ENCODE results near the gene CSE1L.
"Not testable (repeated sequence)": the region's sequence is repeated elsewhere in the genome, so short reads cannot be mapped to it uniquely, and the experiment has no call there.

Gene CSE1L

DNA sequence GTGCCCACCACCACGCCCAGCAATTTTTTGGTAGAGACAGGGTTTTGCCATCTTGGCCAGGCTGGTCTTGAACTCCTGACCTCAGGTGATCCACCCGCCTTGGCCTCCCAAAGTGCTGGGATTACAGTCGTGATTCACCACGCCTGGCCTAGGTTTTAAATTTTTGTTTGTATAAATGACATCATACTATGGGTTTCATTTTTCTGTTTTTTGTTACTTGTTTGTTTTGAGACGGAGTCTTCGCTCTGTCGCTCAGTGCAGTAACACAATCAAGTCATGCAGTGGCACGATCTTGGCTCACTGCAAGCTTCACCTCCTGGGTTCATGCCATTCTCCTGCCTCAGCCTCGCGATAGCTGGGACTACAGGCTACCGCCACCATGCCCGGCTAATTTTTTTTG lies 36.2 kb downstream of the CSE1L start:
- not testable (repeated sequence) for DNase-seq

- no peak for DNase-seq
These were observed 45.0 kb downstream of the CSE1L start for GRCh38 chr20:49091104-49091503.

GRCh38 chr20:49091762-49092161 lies 45.6 kb downstream of the CSE1L start:
- no peak for DNase-seq

DNA sequence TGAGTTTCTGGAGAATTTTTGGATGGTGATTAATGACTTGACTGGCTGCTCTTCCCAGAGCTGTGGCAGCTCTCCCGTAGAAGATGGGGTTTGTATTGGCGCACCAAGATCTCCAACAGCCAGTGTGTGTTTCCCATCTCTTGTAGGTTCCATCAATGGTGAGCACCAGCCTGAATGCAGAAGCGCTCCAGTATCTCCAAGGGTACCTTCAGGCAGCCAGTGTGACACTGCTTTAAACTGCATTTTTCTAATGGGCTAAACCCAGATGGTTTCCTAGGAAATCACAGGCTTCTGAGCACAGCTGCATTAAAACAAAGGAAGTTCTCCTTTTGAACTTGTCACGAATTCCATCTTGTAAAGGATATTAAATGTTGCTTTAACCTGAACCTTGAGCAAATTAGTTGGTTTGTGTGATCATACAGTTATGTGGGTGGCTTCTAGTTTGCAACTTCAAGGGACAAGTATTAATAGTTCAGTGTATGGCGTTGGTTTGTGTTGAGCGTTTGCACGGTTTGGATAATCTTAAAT lies 50.2 kb downstream of the CSE1L start:
- DNase-seq = no peak

DNA sequence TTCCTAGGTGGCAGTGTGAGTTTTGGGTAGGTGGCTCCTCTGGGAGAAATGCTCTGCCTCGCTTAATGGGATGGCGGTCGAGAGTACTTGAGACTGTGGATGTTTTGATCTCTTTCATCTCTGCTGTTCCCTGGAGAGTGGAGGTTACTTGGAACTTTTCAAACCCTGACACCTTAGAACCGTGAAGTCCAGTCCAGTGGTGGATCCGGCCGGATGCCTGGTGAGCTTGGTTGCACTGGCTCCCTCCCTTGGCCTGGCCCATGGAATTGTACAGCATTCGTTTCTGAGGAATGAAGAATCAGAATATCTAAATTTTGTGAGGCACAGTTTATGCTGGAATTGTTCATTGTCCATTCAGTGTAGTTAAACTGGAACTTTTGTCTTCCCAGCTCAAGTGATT lies 51.0 kb downstream of the CSE1L start:
- DNase-seq = no peak

DNA sequence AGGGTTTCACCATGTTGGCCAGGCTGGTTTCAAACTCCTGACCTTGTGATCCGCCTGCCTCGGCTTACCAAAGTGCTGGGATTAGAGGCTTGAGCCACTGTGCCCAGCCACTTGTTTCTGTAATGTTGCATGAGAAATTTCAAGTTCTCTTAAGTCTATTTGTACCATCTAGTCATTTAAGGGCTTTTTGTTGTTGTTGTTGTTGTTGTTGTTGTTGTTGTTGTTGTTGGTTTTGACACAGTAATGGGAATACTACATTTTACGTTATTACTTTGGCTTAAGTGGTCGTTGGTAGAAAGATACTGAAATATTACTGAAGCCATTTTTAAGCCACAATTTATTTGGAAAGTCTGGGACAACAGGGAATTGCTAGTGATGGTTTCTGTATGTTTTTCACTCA lies 52.0 kb downstream of the CSE1L start:
- DNase-seq = no peak

DNA sequence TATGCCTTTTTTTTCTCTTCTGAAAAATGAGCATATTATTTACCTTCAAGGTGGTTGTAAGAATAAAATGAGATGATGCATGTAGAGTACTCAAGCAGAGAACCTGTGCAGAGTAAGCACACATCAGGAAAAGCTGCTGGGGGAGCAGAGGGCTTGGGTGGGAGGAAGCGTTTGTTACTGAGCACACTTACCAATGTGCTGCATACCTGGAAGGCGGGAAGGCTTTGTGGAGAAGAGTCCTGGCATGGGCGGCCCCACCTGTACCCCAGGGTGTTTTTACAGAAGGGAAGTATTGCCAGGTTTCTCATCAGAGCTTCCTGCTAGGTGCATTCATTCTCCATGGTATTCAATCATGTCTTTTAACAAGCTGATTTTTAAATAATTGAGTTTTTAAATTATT lies 52.9 kb downstream of the CSE1L start:
- DNase-seq = no peak

GRCh38 chr20:49100292-49100691 lies 54.2 kb downstream of the CSE1L start:
- DNase-seq = not testable (repeated sequence)

DNA sequence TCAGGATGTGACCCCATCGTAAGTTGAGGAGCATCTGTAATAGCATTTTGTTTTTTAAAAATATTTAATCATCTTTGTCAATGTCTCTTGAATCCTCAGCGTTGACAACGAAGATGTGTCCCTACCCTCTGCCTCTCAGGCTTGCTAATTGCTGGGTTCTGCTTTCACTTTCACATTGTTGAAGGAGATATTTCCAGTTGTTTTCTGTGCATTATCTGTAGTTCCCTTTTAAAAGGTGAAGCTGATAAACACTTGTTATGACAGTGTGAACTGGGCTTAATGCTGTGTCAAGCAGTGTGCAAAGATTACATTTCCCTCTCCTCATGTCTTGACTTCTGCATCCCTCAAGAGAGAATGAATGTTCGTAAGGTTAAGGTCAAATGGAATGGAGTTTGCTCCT lies 54.9 kb downstream of the CSE1L start:
- no peak for DNase-seq

DNA sequence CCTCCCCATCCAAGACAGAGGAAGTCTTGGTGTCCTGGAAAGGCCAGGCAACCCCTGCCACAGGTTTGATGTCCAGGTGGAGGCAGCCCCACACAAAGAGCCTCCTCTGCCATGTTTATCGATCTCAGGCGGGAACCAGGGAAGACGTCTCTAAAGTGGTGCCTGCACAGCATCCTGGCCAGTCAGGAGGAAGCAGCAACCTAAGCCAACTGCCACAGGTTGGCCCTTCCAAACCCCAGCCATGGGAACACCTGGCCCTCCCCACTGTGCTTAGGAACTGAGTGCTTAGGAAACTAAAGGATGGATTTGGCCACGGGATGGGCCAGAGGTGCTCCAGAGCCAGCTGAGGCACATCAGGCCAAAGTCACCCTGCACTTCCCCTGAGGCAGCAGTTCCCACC lies 56.9 kb downstream of the CSE1L start:
- no peak for DNase-seq

GRCh38 chr20:49103647-49104364 lies 57.7 kb downstream of the CSE1L start:
- no peak for DNase-seq

DNA sequence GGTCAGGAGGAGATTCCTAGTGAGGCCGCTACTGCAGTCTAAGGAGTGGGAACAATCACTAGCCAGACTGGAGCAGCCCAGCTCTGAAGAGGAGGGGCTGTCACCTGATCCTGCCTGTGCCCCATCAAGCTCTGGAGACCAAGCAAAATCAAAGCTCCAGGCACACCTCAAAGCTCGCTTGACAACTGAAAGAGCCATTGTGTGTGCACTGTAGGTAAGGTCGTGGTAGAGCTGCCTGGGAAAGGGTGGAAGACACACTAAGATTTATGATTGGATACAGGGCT lies 58.2 kb downstream of the CSE1L start:
- no peak for DNase-seq

DNA sequence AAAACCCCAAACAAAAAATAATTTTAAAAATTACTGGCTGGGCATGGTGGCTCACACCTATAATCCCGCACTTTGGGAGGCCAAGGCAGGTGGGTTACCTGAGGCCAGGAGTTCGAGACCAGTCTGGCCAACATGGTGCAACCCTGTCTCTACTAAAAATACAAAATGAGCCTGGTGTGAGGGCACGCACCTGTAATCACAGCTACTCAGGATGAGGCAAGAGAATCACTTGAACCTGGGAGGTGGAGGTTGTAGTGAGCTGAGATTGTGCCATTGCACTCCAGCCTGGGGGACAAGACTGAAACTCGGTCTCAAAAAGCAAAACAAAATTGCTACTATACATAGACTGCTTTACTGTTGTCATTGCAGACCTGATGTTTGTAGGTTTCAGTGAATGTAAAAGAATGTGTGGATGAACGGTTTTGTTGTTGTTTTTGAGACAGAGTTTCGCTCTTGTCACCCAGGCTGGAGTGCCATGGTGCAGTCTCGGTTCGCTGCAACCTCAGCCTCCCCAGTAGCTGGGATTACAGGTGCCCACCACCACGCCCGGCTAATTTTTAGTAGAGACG lies 59.0 kb downstream of the CSE1L start:
- not testable (repeated sequence) for DNase-seq

GRCh38 chr20:49106328-49106727 lies 60.2 kb downstream of the CSE1L start:
- no peak for DNase-seq

DNA sequence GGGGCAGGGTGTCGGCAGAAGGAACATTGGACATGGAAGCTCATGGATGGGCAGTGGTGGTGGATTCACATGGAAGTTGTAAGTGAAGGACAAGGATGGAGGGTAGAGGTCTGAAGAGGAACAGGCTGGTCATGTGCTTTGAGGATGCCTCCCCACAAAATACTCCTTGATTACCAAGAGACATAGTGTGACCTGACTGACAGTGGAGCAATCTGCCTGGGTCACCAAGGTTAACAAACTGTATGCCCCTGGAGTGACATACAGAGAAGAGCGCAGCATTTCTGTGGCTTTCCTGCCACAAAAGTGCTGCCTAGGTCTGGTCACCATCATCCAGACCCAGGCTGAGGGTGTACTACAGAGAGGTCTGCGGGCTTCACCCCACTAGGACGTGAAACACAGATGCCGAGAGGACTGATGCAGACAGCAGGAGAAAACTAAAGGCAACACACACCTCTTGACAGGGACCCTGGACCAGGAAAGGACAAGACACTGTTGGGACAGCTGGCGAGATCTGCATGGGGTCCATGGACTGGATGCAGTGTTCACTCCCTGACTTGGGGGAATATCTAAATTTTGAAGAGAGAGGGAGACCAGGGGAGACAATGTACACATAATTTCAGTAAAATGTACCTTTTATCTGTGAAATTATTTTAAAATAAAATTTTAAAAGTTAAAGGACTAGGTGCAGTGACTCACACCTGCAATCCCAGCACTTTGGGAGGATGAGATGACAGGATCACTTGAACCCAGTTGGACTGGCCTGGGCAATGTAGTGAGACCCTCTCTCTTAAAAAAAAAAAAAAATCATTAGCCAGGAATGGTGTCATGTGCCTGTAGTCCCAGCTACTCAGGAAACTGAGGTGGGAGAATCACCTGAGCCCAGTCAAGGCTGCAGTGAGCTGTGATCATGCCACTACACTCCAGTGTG lies 64.9 kb downstream of the CSE1L start:
- no peak for DNase-seq

DNA sequence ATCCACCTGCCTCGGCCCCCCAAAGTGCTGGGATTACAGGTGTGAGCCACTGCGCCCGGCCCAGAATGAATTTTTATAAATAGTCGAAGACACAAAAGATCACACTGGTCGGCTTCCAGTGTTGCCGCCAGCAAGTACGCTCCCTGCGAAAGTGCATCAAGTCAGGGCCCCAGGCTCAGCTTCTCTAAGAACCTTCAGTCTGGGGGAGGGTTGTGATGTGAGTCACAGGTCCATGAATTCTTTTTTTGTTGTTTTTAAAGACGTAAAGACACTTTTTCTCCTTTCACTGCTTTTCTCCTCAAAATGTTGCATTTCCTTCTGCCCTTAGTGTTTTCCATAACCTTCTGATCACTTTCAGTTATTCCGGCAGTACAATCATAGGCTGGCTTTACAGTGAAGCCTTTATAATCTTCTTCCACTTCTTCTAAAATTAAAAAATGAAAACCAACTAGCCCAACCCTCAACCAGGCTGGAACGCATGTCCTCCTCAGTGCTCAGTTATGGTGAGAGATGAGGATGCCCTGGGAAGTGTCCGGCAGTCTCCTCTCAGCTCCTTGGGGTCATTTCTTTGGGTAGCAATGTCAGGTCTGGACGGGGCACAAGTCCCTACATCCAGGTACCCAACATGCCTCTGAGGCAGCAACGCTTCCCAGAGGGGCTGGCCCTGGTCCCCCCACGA lies 66.6 kb downstream of the CSE1L start:
- no peak for DNase-seq

DNA sequence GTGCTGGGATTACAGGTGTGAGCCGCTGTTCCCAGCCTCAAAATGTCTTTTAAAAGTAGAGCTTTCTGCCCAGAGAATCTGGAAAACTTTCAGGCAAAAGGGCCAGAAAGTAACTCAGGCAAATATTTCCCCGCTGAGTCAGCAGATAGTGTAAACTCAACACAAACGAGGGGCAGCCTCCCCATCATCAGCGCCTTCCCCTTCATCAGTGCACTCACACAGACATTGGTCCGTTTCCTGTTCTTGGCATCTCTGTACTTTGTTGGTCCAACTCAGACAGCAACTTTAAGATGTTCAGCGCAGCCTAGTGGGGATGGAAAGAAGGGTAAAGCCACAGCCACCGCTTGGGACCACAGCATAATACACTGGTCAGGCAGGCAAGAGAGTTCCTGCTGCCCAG lies 69.5 kb downstream of the CSE1L start:
- no peak for DNase-seq

- DNase-seq = no peak
These were observed 72.2 kb downstream of the CSE1L start for GRCh38 chr20:49118307-49118706.

DNA sequence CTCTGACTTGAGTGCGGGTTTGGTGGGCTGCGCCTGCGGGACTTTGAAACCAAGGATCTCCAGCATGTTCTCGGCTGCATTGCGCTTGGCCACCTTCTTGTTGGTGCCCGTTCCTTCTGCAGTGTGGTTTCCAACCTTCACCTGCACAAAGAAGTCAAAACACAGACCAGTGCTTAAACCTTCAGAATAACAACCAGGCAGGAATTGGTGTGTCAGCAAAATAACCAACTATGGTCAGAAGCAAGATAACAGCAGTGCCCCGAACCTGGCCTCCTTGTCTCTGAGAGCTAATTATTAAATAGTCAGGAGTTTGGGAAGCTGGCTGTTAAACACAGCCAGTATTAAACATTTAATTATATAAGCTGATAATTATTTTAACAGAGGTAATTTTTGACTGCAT lies 73.9 kb downstream of the CSE1L start:
- no peak for DNase-seq

- DNase-seq = no peak
These were observed 76.8 kb downstream of the CSE1L start for GRCh38 chr20:49122920-49123319.

GRCh38 chr20:49123982-49124381 lies 77.9 kb downstream of the CSE1L start:
- DNase-seq = no peak

- peak; percentile 8 for DNase-seq
These were observed 86.9 kb downstream of the CSE1L start for GRCh38 chr20:49132995-49133478.

DNA sequence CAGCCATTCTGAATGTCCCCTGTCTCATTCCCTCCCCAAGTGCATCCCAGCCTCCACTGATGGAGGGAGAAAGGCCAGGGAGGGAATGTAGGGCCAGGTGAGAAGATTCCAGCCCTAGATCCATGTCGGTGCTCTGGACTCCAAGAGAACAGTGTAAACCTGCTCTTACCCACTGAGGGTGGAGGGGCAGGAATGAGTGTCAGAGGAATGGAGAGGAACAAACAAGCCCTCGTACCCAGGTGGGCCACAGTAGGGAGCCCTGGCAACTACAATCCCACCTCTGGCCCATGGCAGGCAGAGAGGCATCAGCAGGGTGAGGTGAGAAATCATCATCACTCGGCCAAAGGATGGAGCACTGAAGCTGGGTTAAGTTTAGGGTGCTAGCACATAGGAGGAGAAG lies 87.5 kb downstream of the CSE1L start:
- DNase-seq = no peak
